ENCODE data around the gene TCF20.

The TCF20 gene

GRCh38 chr22:42300259-42301076 is 30.0 kb upstream of the TCF20 start:
- peak; percentile 80 to 81 for ATAC-seq

GRCh38 chr22:42299586-42300258 is 29.3 kb upstream of the TCF20 start:
- no peak for ATAC-seq

- ATAC-seq = no peak
These were observed 28.3 kb upstream of the TCF20 start for GRCh38 chr22:42298746-42299145.

GRCh38 chr22:42297778-42298177 is 27.3 kb upstream of the TCF20 start:
- no peak for ATAC-seq

GRCh38 chr22:42296883-42297282 is 26.4 kb upstream of the TCF20 start:
- no peak for ATAC-seq

- no peak for ATAC-seq
These were observed 26.0 kb upstream of the TCF20 start for GRCh38 chr22:42296381-42296853.

DNA sequence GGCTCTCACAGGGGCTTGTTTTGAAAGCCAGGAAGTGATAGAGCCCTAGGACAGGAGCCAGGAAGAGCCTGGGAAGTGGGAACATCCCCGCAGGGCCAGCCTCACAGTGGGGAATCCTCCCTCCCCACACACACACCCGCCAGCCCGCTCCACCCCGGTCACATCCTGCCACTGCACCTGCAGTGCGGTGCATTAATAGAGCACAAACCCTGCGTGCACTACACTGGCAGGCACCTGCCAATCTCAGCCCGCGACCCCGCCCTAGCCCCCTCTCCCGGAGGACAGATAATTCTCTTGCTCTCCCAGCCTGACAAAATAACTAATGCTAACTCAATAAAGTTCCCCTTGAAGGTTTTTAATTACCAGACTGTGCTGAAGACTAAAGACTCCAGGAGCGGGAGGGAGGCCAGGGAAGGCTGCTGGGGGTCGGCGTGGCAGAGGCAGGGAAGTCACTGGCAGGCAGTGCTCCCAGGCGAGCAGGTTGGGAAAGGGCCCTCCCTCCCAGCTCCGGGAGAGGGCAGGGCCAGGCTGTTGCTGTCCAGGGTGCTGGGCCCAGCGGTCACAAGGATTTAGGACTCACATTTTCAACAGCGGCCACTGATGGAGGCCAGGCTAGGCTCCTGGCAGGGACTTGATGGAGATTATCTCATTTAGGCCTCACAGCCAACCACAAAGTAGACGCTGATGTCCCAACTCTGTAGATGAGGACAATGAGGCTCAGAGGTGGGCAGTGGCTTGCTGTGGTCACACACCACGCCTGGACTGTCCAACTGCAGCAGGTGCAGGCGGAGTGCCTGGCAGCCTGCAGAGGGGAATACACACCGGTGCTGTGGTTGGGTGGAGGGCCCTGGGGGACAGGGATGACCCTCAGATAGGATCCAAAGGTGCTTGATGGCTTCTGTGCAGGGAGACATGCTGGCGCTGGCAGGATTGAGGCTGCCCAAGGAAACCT is 23.9 kb upstream of the TCF20 start:
- ATAC-seq = peak; percentile 41 to 63

DNA sequence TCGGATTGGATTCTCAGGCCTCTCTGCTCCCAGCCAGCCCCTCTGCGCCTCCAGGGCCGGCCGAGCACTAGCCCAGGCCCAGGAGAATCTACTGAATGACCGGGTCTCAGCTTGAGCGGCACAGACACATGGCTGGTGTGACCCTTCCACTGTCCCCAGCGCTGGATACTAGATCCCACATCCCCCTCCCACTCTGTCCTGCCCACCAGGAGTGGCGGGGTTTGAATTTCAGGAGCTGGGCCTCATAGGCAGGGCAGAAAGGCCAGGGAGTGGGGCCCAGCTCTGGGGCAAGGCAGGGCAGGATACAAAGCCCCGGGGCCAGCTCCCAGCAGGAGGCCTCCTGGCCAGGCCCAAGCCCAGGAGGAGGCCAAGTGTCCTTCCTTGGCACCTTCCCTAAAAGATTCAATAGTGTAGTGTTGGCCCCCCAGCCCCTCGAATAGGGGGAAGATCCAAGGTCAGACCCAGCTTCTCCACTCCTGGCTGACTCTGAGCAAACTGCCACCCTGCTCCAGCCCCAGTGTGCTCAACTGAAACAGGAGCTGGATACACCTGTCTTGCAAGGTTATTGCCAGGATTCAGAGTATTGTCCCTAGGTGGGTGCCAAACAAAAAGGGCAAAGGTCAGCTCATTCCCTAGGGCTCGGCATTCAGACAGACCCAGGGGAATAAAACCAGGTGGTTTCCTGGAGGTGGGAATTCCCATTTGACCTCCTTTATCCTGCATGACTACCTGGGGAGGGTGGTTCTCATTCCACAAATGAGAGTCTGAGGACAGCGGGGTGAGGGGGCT is 22.5 kb upstream of the TCF20 start:
- no peak for ATAC-seq

- ATAC-seq = no peak
These were observed 20.8 kb upstream of the TCF20 start for GRCh38 chr22:42291287-42291686.

DNA sequence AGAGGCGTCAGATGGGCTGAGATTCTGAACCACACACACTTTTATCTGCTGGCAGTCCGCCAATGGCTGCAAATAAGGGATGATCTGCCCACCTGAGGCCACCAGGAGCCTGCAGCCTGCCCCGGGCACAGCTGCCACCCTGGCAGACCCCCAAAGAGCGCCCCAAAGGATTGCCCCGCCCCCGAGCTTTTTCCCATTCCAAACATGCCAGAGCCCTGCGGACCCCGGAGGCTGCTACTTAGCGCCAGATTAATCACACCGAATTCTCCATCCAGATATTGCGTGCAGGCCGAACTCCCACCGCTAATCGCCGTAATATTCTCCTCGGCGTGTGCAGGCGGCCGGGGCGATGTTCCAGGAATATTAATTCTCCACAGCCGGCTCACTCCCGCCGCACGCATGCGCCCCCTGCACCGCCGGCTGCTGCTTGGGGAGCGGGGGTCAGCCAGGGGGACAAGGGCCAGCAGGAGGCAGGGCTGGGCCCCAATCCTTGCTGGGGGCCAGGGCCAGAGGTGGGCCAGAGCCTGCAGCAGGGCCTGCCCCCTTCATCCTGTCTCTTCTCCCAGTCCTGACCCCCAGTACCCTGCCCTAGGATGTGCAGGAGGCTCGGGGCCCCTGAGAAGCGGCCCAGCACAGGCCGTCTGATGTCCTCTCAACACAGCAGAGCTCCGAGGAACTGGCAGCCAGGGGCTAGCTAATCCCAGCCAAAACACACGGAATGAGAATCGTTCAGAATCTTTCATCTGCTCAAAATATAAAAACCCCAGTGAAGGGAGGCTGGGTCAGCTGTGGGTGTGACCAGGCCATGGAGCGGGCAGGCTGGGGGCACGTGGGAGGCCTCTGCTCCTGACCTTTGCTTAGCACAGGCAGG is 19.5 kb upstream of the TCF20 start:
- no peak for ATAC-seq

- ATAC-seq = no peak
These were observed 18.3 kb upstream of the TCF20 start for GRCh38 chr22:42288791-42289190.

DNA sequence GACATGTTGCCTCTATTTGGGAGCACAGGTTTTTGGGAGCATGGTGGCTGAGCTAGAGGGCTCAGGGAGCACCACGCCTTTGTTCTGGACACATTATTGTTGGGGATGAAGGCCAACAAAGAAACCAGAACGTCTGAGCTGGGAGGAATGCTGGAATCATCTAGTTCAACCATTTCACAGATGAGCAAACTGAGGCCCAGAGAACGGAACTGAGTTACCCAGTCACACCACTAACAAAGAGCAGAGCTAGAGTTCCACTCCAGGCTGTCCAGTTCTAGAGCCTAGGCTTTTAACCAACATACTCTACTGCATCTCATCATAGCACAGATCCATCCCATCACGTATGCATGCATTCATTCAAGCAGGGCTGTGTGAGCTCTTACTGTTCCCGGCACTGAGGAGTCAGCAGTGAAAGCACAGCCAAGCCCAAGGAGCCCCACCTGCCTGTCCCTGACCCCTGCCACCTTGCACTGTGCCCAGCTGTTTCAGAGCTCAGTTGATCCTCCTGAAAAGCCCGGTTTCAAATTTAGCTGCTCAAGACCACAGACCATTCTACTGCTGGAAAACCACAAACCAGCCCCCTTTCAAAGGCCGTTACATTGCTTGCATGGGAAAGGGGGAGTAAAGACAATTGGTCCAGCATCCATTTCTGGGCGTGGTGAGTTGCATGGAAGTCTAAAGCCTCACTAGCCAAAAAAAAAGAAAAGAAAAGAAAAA is 16.9 kb upstream of the TCF20 start:
- no peak for ATAC-seq

- peak; percentile 34 to 55 for ATAC-seq
These were observed 15.8 kb upstream of the TCF20 start for GRCh38 chr22:42286205-42286604.

GRCh38 chr22:42285604-42286003 is 15.2 kb upstream of the TCF20 start:
- ATAC-seq = no peak

DNA sequence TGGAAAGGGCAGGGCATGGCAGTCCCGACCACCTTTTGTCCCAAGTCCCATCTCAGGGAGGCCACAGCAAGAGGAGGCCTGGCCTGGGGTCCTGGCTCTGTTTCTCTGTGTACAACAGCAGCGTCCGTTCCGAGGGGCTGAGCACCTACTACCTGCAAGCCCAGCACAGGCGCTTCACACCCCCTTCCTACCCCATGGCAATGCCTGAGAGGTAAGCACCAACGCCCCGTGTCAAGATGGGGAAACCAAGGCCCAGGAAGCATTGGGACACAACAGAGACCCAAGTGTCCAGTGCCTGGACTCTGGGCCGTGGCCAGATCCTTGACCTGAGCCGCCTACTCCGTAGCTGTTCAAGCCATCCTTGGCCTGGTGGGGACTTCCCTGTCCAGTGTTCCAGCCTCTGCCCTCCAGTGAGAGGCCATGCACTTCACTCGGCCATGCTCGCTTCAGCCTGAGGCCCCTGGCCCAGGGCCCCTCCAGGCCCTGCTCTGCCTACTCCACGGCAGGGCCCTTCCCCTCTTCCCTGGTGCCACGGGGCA is 14.3 kb upstream of the TCF20 start:
- ATAC-seq = no peak

DNA sequence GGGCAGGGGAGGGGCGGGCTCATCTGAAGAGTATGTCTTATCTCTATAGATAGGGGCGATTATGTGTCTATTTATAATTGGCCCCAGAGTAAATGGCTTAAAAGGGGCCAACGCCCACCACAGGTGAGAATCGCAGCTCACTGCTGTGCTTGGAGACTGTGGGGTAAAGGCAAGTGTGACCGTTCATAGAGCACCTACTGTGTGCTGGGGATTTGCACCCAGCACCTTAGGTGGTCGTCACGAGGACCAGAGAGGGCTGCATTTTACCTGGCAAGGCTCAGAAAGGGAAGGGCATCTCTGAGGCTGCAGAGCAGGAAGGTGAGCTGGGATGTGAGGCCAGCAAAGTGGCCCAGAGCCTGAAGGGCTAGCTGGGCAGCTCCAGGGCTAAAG is 13.7 kb upstream of the TCF20 start:
- ATAC-seq = no peak

- peak; percentile 60 to 63 for ATAC-seq
These were observed 13.1 kb upstream of the TCF20 start for GRCh38 chr22:42283278-42284201.

- ATAC-seq = no peak
These were observed 12.5 kb upstream of the TCF20 start for GRCh38 chr22:42282943-42283277.

Measured in activated CD4-positive, CD25-positive, alpha-beta regulatory T cell treated with anti-CD3 and anti-CD28 coated beads, Interleukin-2, amount 50 U/mL, for 24 hours (primary cell).